ENCODE data around the gene OTOG.

Gene OTOG

GRCh38 chr11:17541330-17541885, 5.7 kb upstream of the OTOG start:
- no peak for DNase-seq (ENCODE audit: low read depth)

GRCh38 chr11:17542249-17542648, 4.8 kb upstream of the OTOG start:
- no peak for DNase-seq (ENCODE audit: low read depth)

GRCh38 chr11:17543041-17543440, 4.0 kb upstream of the OTOG start:
- DNase-seq (ENCODE audit: low read depth), result no peak

GRCh38 chr11:17543574-17544180, 3.4 kb upstream of the OTOG start:
- no peak for DNase-seq (ENCODE audit: low read depth)

- DNase-seq (ENCODE audit: low read depth), result no peak
These were observed 2.9 kb upstream of the OTOG start, which contains the start of gene USH1C for GRCh38 chr11:17544181-17544622. TSS of gene USH1C (minus strand) at chr11:17544416. CDS start at chr11:17544307, 109 bp downstream.

GRCh38 chr11:17546240-17546639, 819 bp upstream of the OTOG start:
- DNase-seq (ENCODE audit: low read depth), result no peak

- no peak for DNase-seq (ENCODE audit: low read depth)
These were observed 873 bp downstream of the OTOG start for GRCh38 chr11:17547932-17548331.

GRCh38 chr11:17548444-17548843, 1.4 kb downstream of the OTOG start:
- DNase-seq (ENCODE audit: low read depth), result no peak

- DNase-seq (ENCODE audit: low read depth), result no peak
These were observed 3.6 kb downstream of the OTOG start for GRCh38 chr11:17550450-17551346.

- DNase-seq (ENCODE audit: low read depth), result no peak
These were observed 4.4 kb downstream of the OTOG start for GRCh38 chr11:17551347-17552040.

- DNase-seq (ENCODE audit: low read depth), result no peak
These were observed 4.9 kb downstream of the OTOG start for GRCh38 chr11:17552041-17552355.

- no peak for DNase-seq (ENCODE audit: low read depth)
These were observed 5.6 kb downstream of the OTOG start for GRCh38 chr11:17552392-17553248.

- DNase-seq (ENCODE audit: low read depth), result no peak
These were observed 6.1 kb downstream of the OTOG start for GRCh38 chr11:17553249-17553546.

- no peak for DNase-seq (ENCODE audit: low read depth)
These were observed 7.4 kb downstream of the OTOG start for GRCh38 chr11:17554487-17554886.

- DNase-seq (ENCODE audit: low read depth), result no peak
These were observed 9.9 kb downstream of the OTOG start for GRCh38 chr11:17556999-17557398.

- DNase-seq (ENCODE audit: low read depth), result no peak
These were observed 11.1 kb downstream of the OTOG start for GRCh38 chr11:17558025-17558780.

- no peak for DNase-seq (ENCODE audit: low read depth)
These were observed 11.9 kb downstream of the OTOG start for GRCh38 chr11:17558916-17559315.

- no peak for DNase-seq (ENCODE audit: low read depth)
These were observed 12.5 kb downstream of the OTOG start for GRCh38 chr11:17559341-17560087.

- no peak for DNase-seq (ENCODE audit: low read depth)
These were observed 13.4 kb downstream of the OTOG start for GRCh38 chr11:17560281-17561110.

GRCh38 chr11:17561111-17561415, 14.0 kb downstream of the OTOG start:
- no peak for DNase-seq (ENCODE audit: low read depth)

Data from GM04504 (cell line).